GM18508 (cell line): Measurements from ENCODE around the gene ITCH.
"Not testable (repeated sequence)": the region's sequence is repeated elsewhere in the genome, so short reads cannot be mapped to it uniquely, and the experiment has no call there.

Experiments
- ATAC-seq: cut with Tn5 transposase; IDR thresholded peaks from one replicate; pipeline ENCODE4 v1.9.1; 2021; ENCODE audit warnings: moderate number of reproducible peaks; ENCODE audit not compliant: insufficient read depth, unreplicated experiment

ITCH gene

DNA sequence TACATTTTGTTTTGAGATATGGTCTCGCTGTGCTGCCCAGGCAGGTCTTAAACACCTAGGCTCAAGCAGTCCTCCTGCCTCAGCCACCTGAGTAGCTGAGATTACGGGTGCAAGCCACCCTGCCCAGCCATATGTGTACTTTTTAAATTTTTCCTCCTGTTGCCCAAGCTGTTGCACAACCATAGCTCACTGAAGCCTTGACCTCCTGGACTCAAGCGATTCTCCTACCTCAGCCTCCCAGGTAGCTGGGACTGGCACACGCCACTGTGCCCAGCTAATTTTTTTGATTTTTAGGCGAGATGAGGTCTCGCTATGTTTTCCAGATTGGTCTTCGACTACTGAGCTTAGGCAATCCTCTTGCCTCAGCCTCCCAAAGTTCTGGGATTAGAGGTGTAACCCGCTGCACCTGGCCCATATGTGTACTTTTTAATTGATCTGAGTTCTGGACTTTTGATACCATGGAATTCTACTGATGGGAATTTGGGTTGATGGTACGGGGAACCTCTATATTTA, 44.9 kb downstream of the ITCH start:
- no peak for ATAC-seq

DNA sequence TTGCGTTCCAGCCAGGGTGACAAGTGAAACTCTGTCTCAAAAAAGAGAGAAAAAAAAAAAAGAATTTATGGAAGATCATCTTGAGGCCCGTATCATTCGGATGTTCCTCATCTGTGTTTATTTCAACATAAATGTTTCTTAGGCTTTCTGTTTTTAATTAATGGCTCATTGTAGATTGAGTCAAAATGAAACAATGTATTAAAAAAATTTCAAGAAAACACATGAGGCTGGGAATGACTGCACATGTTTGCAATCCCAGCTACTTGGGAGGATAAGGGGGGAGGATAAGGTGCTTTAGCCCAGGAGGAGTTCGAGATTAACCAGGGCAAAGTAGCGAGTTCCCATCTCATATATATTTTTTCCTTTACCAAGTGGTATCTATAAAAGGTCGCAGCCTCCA, 47.3 kb downstream of the ITCH start:
- ATAC-seq = no peak

DNA sequence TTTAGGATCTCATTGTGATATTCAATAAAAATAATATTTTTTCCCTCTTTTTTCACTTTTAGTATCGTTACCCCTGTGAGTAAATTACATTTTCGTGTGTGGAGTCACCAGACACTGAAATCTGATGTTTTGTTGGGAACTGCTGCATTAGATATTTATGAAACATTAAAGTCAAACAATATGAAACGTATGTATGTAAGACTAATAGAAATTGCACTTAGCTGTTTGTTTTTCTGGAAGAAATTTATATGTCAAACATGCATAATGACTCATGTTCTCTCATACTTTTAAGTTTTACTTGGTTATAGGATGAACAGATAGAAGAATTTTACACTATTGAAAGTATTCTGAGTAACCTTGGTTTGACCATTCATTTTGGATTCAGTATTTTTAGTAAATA, 49.4 kb downstream of the ITCH start:
- ATAC-seq = no peak

DNA sequence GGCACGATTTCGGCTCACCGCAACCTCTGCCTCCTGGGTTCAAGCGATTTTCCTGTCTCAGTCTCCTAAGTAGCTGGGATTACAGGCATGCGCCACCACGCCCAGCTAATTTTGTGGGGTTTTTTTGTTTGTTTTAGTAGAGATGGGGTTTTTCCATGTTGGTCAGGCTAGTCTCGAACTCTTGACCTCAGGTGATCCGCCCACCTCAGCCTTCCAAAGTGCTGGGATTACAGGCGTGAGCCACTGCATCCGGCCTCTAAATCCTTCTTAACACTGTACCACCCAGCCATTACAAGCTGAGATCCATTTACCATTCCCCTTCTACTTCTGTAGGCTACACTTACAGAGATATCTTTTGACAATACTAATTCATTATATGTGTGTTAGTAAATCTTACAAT, 51.5 kb downstream of the ITCH start:
- ATAC-seq = not testable (repeated sequence)

DNA sequence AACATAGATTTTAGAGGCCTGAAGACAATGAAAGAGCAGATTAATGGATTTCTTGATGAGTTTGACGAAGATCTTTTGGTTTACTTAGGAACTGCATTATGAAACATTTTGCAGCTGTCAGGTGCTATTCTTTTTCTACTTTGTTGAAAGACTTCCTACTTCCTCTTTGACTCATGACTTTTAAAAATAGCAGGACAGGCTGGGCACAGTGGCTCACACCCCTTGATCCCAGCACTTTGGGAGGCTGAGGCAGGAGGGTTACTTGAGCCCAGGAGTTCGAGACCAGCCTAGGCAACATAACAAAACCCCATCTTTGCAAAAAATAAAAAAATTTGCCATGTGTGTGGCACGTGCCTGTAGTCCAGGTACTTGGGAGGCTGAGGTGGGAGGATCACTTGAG, 52.0 kb downstream of the ITCH start:
- no peak for ATAC-seq

DNA sequence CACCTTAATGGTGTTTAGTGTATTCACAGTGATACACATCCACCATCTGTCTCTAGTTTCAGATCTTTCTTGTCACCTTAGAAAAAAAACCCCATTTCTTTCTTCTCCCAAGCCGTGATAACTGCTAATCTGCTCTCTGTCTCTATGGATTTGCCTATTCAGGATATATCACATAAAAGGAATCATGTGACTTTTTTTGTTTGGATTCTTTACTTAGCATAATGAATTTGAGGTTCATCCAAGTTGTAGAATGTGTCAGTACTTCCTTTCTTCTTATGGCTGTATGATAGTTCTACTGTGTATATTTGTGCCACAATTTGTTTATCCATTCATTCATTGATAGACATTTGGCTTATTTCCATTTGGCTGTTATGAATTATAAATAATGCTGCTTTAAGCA, 57.1 kb downstream of the ITCH start:
- ATAC-seq = no peak

DNA sequence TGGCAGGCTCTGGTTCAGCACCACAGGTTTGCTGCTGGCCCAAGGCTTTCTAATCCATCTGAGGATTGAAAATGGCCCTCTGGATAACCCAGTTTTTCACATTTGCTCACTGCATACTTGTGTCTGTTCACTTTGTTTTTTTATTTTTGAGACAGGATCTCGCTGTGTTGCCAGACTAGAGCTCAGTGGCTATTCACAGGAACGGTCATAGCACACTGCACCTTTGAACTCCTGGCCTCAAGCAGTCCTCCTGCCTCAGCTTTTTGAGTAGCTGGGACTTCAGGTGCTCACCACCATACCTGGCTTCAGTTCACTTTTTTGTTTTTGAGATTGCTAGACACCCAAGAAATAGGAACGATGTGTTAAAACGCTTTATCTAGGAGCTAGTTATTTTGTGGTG, 57.9 kb downstream of the ITCH start:
- no peak for ATAC-seq

DNA sequence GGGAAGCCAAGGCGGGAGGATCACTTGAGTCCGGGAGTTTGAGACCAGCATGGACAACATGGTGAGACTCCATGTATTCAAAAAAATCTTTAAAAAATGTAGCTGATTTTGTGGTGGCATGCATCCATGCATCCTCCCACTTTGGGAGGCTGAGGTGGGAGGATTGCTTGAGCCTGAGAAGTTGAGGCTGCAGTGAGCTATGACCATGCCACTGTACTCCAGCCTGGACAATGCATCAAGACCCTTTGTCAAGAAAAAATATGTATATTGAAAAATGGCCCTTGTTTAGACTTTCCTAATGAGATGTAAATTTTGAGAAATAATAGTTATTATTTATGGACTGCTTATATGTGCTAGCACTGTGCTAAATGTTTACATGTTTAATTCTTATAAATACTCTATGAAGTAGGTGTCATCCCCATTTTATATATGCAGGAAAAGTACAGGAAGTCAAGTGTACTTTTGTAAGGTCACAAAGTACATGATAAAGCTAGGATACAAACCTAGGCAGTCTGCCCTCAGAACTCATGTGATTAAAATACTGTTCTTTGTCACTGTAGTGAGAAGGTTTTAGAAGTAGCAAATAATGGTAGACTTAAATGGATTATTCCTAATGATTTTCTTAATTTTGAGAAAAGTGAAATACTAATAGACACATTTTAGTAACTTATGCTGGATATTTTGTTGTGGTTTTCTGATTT, 58.8 kb downstream of the ITCH start:
- no peak for ATAC-seq

DNA sequence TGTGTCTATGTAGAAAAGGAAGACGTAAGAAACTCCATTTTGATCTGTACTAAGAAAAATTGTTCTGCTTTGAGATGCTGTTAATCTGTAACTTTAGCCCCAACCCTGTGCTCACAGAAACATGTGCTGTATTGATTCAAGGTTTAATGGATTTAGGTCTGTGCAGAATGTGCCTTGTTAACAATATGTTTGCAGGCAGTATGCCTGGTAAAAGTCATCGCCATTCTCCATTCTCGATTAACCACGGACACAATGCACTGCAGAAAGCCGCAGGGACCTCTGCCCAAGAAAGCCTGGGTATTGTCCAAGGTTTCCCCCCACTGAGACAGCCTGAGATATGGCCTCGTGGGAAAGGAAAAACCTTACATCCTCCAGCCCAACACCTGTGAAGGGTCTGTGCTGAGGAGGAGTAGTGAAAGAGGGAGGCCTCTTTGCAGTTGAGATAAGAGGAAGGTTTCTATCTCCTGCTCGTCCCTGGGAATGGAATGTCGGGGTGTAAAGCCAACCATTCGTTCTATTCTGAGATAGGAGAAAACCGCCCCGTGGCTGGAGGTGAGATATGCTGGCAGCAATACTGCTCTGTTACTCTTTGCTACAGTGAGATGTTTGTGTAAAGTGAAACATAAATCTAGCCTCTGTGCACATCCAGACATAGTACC, 62.1 kb downstream of the ITCH start:
- ATAC-seq = not testable (repeated sequence)

DNA sequence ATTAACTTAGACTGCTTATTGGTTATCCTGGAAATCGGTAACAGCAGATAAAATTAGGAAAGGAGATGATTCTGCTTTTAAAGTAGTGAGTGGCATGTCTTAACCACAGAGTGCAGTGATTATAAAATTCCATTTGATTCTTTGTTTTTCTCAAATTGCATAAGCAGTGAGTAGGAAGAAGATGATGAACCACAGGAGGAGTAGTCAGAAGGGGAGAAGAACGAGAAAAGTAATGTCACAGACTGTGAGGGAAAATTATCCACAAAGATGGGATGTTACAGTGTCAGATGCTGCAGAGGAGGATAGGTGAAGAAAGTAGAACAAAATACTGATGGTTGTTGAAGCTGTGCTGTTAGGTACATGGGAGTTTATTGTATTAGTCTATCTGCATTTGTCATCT, 63.0 kb downstream of the ITCH start:
- ATAC-seq = no peak

DNA sequence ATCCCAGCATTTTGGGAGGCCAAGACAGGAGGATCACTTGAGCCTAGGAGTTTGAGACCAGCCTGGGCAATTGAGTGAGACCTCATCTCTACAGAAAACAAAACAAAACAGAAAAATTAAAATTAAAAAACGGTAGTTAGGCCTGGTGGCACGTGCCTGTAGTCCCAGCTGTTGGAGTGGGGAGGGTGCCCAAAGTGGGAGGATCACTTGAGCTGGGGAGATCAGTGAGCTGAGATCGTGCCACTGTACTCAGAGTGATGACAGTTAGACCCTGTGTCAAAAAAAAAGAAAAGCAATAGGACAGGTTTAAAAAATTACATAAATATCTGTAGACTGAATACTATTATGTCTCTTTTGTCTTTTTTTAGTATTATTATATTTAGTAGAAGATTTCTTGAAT, 64.3 kb downstream of the ITCH start:
- no peak for ATAC-seq

DNA sequence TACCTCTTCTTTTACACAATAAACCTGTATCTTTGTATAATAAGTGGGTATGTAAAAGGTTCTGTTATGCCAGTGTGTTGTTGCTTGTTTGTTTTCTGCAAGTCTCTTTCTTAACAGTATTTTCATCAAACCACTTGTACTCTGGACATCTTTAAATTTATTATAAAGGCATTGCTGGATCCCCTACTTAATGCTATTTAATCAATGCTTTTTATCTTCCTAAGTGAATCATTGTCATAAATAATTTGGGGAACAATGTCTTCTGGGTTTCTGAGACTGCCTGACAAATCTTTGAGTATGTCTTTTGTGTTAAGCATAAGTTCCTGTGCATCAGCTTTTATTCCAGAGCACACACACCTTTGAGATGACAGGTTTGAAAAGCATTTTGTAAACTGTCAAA, 64.7 kb downstream of the ITCH start:
- no peak for ATAC-seq

DNA sequence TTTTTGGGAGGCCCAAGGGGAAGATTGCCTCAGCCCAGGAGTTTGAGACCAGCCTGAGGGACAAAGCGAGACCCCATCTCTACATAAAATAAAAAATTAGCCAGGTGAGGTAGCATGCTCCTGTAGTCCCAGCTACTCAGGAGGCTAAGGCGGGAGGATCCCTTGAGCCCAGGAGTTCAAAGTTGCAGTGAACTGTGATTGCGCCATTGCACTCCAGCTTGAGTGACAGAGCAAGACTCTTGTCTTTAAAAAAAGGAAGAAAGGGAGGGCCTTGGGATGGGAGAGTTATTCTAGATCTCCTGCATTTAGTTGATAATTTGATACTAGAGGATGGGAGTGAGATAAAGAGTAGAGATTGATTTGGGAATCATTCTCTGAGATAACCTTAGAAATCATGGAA, 68.1 kb downstream of the ITCH start:
- no peak for ATAC-seq

DNA sequence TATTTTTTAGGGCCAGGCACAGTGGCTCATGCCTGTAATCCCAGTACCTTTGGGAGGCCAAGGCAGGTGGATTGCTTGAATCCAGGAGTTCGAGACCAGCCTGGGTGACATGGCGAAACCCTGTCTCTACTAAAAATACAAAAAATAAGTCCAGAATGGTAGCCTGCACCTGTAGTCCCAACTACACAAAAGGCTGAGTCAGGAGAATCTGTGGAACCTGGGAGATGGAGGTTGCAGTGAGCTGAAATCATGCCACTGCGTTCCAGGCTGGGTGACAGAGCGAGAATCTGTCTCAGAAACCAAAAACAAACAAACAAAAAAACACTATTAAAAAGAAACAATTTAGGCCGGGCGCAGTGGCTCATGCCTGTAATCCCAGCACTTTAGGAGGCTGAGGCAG, 69.6 kb downstream of the ITCH start:
- not testable (repeated sequence) for ATAC-seq

DNA sequence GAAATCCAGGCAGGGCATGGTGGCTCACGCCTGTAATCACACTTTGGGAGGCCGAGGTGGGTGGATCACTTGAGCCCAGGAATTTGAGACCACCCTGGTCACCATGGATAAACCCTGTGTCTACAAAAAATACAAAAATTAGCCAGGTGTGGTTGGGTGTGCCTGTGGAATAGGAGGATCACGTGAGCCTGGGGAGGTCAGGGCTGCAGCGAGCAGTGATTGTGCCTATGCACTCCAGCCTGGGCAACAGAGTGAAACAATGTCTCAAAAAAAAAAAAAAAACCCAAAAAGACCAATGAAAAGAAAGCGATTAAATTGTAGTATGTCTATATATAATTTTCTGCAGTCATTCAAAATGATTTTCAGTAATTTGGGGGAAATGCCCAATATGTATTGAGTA, 70.3 kb downstream of the ITCH start:
- no peak for ATAC-seq

DNA sequence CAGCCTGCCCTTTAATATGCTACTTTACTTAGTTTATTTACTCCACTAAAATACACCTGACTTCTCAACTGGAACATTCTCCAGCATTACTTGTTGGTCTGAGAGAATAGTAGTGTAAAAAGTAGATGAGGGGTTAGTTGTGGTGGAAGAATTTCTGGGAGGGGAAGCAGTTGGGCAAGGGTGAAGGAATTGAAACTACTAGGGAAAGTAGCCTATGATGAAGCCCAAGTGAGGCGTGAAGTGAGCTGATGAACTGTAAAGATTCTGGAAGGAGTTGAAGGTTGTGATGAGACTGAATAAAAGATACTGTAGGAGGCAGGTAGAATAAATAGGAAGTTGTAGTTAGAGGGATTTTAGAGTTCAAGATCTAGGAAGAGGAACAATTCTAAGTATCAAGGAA, 72.5 kb downstream of the ITCH start:
- no peak for ATAC-seq

DNA sequence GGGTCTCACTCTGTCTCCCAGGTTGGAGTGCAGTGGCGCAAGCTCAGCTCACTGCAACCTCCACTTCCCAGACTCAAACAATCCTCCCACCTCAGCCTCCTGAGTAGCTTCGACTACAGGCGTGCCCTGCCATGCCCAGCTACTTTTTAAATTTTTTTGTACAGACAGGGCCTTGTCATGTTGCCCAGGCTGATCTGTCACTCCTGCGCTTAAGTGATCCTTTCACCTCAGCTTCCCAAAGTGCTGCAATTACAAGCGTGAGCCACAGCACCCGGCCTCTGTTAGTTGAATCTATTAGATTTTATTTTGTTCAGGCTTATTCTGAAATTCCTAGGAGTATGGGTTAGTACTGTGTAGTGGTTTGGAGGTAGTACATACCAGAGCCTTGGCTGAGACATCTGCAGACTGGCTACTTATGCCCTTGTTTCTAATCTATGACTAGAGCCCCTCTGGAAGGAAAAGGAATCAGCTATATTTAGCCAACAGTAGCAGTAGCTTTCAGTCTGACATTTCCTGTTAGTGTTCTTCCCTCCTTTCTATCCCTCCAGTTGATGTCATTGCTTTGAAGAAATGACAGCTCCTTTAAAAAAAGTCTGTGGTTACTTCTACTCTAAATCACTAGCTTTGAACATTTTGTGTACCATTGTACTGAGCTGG, 74.4 kb downstream of the ITCH start:
- ATAC-seq = no peak

DNA sequence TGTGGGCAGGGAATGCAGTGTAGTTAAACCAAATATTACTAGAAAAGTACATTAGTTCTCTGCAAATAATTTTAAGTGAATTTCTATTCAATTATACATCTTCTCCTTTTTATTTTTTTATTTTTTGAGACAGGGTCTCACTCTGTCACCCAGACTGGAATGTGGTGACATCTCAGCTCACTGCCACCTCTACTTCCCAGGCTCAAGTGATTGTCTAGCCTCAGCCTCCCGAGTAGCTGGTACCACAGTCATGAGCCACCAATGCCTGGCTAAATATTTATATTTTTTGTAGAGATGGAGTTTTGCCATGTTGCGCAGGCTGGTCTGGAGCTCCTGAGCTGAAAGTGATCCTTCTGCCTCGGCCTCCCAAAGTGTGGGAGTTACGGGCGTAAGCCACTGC, 76.1 kb downstream of the ITCH start:
- ATAC-seq = no peak

DNA sequence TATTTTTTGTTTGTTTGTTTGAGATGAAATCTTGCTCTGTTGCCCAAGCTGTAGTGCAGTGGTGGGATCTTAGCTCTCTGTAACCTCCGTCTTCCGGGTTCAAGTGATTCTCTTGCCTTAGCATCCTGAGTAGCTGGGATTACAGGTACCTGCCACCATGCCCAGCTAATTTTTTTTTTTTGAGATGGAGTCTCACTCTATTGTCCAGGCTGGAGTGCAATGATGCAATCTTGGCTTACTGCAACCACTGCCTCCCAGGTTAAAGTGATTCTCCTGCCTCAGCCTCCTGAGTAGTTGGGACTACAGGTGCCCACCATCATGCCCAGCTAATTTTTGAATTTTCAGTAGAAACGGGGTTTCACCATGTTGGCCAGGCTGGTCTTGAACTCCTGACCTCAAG, 78.3 kb downstream of the ITCH start:
- not testable (repeated sequence) for ATAC-seq

DNA sequence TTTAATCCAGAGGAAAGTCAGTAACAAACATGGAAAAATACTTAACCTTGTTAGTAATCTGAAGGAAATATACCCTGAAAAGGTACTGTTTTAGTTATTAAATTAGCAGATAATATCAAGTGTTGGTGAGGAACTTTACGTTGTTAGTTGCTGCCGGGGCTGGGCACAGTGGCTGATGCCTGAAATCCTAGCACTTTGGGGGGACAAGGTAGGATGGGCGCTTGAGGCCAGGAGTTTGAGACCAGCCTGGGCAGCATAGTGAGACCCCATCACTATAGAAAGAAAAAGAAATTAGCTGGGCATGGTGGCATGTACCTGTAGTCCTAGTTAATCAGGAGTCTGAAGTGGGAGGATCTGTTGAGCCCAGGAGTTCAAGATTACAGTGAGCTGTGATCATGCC, 80.5 kb downstream of the ITCH start:
- no peak for ATAC-seq

DNA sequence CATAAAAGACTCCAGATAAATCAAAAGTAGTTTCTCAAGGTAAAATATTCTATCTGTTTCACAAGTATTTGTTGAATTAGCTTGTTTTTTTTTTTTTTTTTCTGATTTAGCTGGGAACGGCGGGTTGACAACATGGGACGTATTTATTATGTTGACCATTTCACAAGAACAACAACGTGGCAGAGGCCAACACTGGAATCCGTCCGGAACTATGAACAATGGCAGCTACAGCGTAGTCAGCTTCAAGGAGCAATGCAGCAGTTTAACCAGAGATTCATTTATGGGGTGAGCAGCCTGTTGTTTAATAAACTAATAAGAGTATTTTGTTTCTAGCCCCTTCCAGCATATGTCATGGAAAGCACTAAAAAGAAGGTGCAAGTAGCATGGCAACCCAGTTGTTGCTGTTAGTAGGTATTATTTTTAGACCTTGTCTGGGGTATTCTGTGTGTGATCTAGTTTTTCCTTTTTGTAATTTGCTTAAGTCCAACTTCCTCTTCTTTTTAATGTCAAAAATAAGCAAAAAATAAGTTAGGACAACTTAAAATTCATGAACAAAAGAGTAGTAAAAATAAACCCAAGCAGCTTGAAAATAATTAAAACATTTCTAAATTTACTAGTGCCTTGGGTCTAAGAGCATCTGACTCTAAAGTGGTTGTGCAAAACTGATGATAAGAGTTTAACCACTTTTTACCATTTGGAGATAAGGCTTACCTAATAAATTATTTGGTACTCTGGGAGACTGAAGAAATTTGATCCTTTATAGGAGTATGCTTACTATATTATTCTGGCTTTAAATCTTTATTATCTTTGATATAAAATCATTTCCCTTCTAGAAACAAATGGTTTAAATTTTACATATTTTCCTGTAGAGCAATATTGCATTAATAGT, 82.3 kb downstream of the ITCH start:
- ATAC-seq = no peak
